IPS-18a (cell line): ENCODE data around the gene PANX3.

Experiments
- H3K27ac ChIP-seq: one replicate; pipeline ENCODE4 v1.5.1; 2013; ENCODE audit warnings: low read length
- H3K27me3 ChIP-seq: one replicate; pipeline ENCODE4 v1.6.1; 2013; ENCODE audit warnings: mild to moderate bottlenecking, low read length; ENCODE audit not compliant: control insufficient read depth, insufficient read depth
- H3K36me3 ChIP-seq: one replicate; pipeline ENCODE4 v1.6.1; 2013; ENCODE audit warnings: low read depth, low read length; ENCODE audit not compliant: control insufficient read depth
- H3K4me1 ChIP-seq: one replicate; pipeline ENCODE4 v1.6.1; 2013; ENCODE audit warnings: low read depth, low read length; ENCODE audit not compliant: control insufficient read depth
- H3K4me3 ChIP-seq: one replicate; pipeline ENCODE4 v1.5.1; 2013; ENCODE audit warnings: low read length
- H3K9ac ChIP-seq: one replicate; pipeline ENCODE4 v1.6.1; 2013; ENCODE audit warnings: mild to moderate bottlenecking, low read length, moderate library complexity
- H3K9me3 ChIP-seq: one replicate; pipeline ENCODE4 v1.6.1; 2013; ENCODE audit warnings: low read depth, low read length; ENCODE audit not compliant: control insufficient read depth

The PANX3 gene, protein sequence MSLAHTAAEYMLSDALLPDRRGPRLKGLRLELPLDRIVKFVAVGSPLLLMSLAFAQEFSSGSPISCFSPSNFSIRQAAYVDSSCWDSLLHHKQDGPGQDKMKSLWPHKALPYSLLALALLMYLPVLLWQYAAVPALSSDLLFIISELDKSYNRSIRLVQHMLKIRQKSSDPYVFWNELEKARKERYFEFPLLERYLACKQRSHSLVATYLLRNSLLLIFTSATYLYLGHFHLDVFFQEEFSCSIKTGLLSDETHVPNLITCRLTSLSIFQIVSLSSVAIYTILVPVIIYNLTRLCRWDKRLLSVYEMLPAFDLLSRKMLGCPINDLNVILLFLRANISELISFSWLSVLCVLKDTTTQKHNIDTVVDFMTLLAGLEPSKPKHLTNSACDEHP

DNA sequence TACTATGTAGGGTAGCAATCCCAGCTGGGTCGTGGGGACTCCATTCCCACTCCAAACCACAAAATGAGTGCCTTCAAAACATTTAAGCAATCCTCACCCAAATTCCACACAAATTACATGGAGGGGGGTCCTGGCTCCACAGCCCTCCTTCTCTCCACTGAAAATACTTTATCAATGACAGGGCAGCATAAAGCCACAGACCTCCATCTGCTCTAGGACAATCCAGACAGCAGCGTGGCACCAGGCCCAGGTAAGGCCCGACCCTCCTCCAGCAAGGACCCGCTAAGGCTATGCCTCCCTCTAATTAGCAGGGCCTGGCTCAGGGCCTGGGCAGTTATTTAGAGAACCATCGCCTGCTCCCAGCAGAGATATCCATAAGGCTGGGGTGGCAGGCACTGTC lies at the start of gene PANX3:
Gene PANX3, plus strand, starts transcription at position 365 of the 400 bp plus-strand sequence. CDS start 129 bp downstream, outside the sequence.
- Histone ChIP-seq H3K4me3 (no peak within 1 kb of the TSS), H3K27ac (no peak within 1 kb of the TSS), H3K9me3 (no peaks in the 10 kb centered on the region), H3K27me3 (no peaks in the 10 kb centered on the region), H3K4me1 (no peaks in the 10 kb centered on the region), H3K36me3 (no peaks in the 10 kb centered on the region), H3K9ac (no peak within 1 kb of the TSS)

- Histone ChIP-seq H3K9ac (no peak within 1 kb of the TSS), H3K27ac (no peak within 1 kb of the TSS), H3K4me1 (no peaks in the 10 kb centered on the region), H3K27me3 (no peaks in the 10 kb centered on the region), H3K4me3 (no peak within 1 kb of the TSS), H3K9me3 (peaks cover 4% of the 10 kb centered on the region), H3K36me3 (no peaks in the 10 kb centered on the region)
Observed at GRCh38 chr11:124569697-124570096, 41.5 kb upstream of the PANX3 start, which contains the start of gene OR8A1. OR8A1 (plus strand) TSS chr11:124569997; CDS start chr11:124570120, 123 bp downstream.

DNA sequence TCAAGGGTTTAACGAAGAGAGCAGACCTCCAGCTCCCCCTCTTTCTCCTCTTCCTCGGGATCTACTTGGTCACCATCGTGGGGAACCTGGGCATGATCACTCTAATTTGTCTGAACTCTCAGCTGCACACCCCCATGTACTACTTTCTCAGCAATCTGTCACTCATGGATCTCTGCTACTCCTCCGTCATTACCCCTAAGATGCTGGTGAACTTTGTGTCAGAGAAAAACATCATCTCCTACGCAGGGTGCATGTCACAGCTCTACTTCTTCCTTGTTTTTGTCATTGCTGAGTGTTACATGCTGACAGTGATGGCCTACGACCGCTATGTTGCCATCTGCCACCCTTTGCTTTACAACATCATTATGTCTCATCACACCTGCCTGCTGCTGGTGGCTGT lies 41.1 kb upstream of the PANX3 start:
- no peak overlapping the region for H3K4me3 ChIP-seq
- no peaks in the 10 kb centered on the region for H3K27me3 ChIP-seq
- H3K4me1 ChIP-seq, result no peaks in the 10 kb centered on the region
- H3K36me3 ChIP-seq, result no peaks in the 10 kb centered on the region
- no peak overlapping the region for H3K27ac ChIP-seq
- no peak overlapping the region for H3K9ac ChIP-seq
- H3K9me3 ChIP-seq, result peaks cover 4% of the 10 kb centered on the region

GRCh38 chr11:124577716-124578427 lies 33.4 kb upstream of the PANX3 start:
- no peaks in the 10 kb centered on the region for H3K27me3 ChIP-seq
- no peak overlapping the region for H3K27ac ChIP-seq
- H3K9me3 ChIP-seq, result peaks cover 4% of the 10 kb centered on the region
- no peaks in the 10 kb centered on the region for H3K4me1 ChIP-seq
- H3K36me3 ChIP-seq, result no peaks in the 10 kb centered on the region
- no peak overlapping the region for H3K9ac ChIP-seq
- no peak overlapping the region for H3K4me3 ChIP-seq

GRCh38 chr11:124578761-124579160 lies 32.5 kb upstream of the PANX3 start:
- Histone ChIP-seq H3K27ac (no peak overlapping the region), H3K9ac (no peak overlapping the region), H3K9me3 (peaks cover 4% of the 10 kb centered on the region), H3K27me3 (no peaks in the 10 kb centered on the region), H3K4me3 (no peak overlapping the region), H3K4me1 (no peaks in the 10 kb centered on the region), H3K36me3 (no peaks in the 10 kb centered on the region)

GRCh38 chr11:124581817-124582216 lies 29.4 kb upstream of the PANX3 start:
- H3K9me3 ChIP-seq, result no peaks in the 10 kb centered on the region
- H3K9ac ChIP-seq, result no peak overlapping the region
- no peaks in the 10 kb centered on the region for H3K4me1 ChIP-seq
- no peak overlapping the region for H3K27ac ChIP-seq
- no peaks in the 10 kb centered on the region for H3K27me3 ChIP-seq
- H3K4me3 ChIP-seq, result no peak overlapping the region
- H3K36me3 ChIP-seq, result no peaks in the 10 kb centered on the region

DNA sequence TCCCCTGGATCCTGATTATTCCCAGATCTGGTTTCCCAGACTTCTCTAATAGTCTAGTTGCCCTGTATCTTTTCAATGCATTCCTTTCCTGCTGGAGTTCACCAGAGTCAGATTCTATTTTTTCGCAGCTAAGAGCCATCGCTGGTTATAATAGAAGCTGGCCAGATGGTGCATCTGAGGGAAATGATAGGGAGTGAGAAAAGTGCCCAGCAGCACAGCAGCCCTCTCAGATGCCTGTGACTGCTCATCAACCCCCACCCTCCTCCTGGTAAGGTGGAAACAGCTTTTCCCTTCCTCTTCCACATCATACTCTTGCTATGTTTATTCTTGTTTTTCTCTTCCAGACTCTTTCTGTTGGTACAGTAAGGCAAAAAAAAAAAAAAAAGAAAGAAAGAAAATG lies 28.7 kb upstream of the PANX3 start:
- Histone ChIP-seq H3K27me3 (no peaks in the 10 kb centered on the region), H3K36me3 (no peaks in the 10 kb centered on the region), H3K4me1 (no peaks in the 10 kb centered on the region), H3K9me3 (no peaks in the 10 kb centered on the region), H3K27ac (no peak overlapping the region), H3K4me3 (no peak overlapping the region), H3K9ac (no peak overlapping the region)

- no peaks in the 10 kb centered on the region for H3K4me1 ChIP-seq
- H3K4me3 ChIP-seq, result no peak overlapping the region
- H3K9ac ChIP-seq, result no peak overlapping the region
- H3K36me3 ChIP-seq, result no peaks in the 10 kb centered on the region
- H3K9me3 ChIP-seq, result no peaks in the 10 kb centered on the region
- no peaks in the 10 kb centered on the region for H3K27me3 ChIP-seq
- H3K27ac ChIP-seq, result no peak overlapping the region
Observed at GRCh38 chr11:124583781-124584180, 27.4 kb upstream of the PANX3 start.

- Histone ChIP-seq H3K27me3 (no peaks in the 10 kb centered on the region), H3K27ac (no peak overlapping the region), H3K9ac (no peak overlapping the region), H3K9me3 (no peaks in the 10 kb centered on the region), H3K4me1 (no peaks in the 10 kb centered on the region), H3K4me3 (no peak overlapping the region), H3K36me3 (no peaks in the 10 kb centered on the region)
Observed at GRCh38 chr11:124584681-124585372, 26.4 kb upstream of the PANX3 start.

DNA sequence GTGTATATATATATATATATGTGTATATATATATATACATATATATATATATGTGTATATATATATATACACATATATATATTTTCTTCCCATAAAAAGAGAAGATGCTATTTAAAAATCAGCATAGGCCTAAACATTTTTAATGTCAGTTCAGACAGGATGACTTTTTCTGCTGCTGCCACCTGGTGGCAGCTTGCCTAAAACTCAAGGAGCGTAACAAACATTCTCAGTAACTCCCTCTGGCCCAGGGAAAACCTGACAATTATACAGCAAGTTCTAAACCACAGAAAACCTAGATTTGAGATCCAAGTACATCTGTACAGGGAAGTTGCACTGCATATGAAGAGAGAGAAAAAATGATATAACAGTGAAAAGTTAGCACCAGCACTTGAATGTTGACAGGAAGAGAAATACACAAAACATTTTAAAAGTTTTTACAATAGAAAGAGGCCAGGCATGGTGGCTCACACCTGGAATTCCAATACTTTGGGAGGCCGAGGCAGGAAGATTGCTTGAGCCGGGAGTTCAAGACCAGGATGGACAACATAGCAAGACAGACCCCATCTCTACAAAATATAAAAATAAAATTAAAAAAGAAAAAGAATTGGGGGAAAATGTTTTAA lies 24.9 kb upstream of the PANX3 start:
- no peaks in the 10 kb centered on the region for H3K9me3 ChIP-seq
- H3K36me3 ChIP-seq, result no peaks in the 10 kb centered on the region
- no peaks in the 10 kb centered on the region for H3K27me3 ChIP-seq
- no peaks in the 10 kb centered on the region for H3K4me1 ChIP-seq
- H3K27ac ChIP-seq, result no peak overlapping the region
- no peak overlapping the region for H3K9ac ChIP-seq
- no peak overlapping the region for H3K4me3 ChIP-seq

DNA sequence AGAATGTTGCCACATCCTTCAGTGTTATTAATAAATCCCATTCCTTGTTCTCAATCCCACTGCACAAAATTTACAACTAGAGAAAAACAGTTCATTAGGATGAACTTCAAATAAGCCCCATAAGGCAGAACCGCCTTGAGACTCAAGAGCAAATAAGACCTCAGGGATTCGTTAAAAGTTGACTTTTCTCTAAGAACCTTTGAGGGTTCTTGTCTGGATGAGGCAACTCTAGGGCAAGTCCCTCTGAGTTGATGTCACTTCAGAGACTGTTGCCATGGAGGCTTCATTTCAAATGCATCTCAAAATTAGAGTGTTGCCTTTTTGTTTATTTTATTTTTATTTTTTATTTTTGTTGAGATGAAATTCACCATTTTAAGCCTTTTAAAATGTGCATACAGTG lies 19.8 kb upstream of the PANX3 start:
- H3K9me3 ChIP-seq, result no peaks in the 10 kb centered on the region
- no peak overlapping the region for H3K4me3 ChIP-seq
- H3K4me1 ChIP-seq, result no peaks in the 10 kb centered on the region
- H3K27ac ChIP-seq, result no peak overlapping the region
- no peak overlapping the region for H3K9ac ChIP-seq
- H3K27me3 ChIP-seq, result no peaks in the 10 kb centered on the region
- no peaks in the 10 kb centered on the region for H3K36me3 ChIP-seq
